HG02642 (cell line): ENCODE measurements around the gene NENF.
"Not testable (repeated sequence)": the region's sequence is repeated elsewhere in the genome, so short reads cannot be mapped to it uniquely, and the experiment has no call there.

ENCODE experiments used
- ATAC-seq: cut with Tn5 transposase; IDR thresholded peaks from one replicate; pipeline ENCODE4 v1.9.1; 2021; ENCODE audit warnings: mild to moderate bottlenecking; ENCODE audit not compliant: unreplicated experiment, poor library complexity

The NENF gene

GRCh38 chr1:212478467-212479025 is 45.8 kb downstream of the NENF start:
- ATAC-seq: no peak

- no peak for ATAC-seq
Observed at GRCh38 chr1:212479188-212479587, 46.5 kb downstream of the NENF start.

DNA sequence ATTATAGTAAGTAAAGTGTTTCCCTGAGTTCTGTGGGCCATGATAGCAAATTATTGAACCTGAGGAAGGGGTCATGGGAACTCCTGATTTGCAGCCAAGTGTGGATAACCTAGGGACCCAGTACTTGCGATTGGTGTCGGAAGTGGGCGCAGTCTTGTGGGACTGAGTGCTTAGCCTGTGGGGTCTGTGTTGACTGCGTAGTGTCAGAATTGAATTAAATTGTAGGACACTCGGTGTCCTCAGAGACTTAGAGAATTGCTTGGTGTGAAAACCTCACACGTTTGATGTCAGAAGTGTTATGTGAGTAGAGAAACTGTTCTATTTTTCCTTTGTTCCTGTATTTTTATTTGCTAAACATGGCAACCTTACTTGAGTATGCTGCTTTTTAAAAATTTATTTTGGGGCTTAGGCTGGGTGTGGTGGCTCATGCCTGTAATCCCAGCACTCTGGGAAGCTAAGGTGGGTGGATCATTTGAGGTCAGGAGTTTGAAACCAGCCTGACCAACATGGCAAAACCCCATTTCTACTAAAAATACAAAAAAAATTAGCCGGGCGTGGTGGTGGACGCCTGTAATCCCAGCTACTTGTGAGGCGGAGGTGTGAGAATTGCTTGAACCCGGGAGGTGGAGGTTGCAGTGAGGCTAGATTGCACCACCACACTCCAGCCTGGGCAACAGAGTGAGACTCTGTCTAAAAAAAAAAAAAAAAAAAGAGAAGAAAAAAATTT is 48.2 kb downstream of the NENF start:
- not testable (repeated sequence) for ATAC-seq

- no peak for ATAC-seq
Observed at GRCh38 chr1:212481438-212481767, 48.7 kb downstream of the NENF start.

GRCh38 chr1:212482006-212482636 is 49.4 kb downstream of the NENF start:
- no peak for ATAC-seq

- ATAC-seq: no peak
Observed at GRCh38 chr1:212482637-212483441, 50.1 kb downstream of the NENF start.

GRCh38 chr1:212484701-212485570 is 52.2 kb downstream of the NENF start:
- ATAC-seq: no peak

DNA sequence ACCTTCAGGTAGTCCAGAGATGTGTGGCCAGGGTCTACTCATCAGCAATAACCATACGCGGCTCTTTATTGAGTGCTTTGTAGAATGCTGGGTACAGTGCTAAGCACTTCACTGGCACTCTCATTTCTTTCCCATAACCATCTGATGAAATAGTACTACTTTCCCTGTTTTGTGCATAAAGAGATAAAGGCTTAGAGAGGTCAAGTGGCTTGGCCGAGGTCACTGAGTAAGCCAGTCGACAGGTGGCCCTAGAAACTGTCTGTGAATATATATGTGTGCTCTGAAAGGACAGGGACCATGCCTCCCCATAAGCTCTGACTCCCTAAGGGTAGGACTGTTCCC is 52.8 kb downstream of the NENF start:
- ATAC-seq: no peak

DNA sequence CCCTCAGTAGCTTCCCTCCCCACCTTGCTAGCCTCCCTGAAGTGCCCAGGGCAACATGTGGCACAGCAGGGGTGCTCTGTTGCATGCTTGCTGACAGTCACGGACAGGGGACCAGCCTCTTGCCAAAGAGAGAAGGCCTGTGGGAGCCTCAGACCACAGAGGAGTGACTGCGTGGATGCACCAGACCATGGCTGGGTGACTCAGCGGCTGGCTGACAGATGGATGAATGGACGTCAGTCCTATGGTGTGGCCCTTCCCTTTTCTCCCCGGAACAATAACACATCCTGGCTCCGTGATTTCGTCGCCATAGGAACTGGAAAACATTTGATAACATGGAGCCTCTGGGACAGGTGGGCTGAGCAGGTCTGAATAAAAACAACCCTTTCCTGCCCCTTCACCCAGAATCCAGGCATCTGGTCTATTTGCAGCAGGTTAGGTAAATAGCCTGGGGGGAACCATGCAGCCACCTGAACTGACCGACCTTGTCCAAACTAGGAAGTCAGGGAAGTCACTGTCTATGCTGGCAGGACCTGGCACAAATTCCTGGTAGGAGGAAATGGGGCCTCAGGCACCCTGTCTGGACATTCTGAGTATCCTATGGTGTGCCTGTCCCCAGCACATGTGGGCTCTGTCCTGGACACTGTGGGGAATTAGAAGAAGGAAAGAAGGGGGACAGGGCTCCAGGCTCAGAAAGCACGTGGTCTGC is 53.3 kb downstream of the NENF start:
- ATAC-seq: no peak

DNA sequence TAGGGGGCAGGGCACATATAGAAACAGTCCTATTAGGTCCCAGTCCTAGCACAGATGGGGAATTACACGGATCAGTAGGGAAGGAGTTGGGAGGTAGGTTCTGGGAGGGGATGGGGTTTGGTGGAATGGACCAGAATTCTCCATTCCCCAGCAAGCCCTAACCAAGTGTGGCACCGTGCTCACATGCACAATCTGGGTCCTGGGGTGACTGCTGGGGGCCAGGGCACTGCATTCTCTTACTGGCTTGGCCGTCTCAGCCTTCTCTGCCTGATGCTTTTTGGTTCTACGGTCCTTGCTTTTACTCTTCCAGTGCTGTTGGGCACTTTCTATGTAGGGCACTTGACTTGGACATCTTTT is 53.9 kb downstream of the NENF start:
- ATAC-seq: no peak

- ATAC-seq: no peak
Observed at GRCh38 chr1:212487286-212487685, 54.6 kb downstream of the NENF start.

DNA sequence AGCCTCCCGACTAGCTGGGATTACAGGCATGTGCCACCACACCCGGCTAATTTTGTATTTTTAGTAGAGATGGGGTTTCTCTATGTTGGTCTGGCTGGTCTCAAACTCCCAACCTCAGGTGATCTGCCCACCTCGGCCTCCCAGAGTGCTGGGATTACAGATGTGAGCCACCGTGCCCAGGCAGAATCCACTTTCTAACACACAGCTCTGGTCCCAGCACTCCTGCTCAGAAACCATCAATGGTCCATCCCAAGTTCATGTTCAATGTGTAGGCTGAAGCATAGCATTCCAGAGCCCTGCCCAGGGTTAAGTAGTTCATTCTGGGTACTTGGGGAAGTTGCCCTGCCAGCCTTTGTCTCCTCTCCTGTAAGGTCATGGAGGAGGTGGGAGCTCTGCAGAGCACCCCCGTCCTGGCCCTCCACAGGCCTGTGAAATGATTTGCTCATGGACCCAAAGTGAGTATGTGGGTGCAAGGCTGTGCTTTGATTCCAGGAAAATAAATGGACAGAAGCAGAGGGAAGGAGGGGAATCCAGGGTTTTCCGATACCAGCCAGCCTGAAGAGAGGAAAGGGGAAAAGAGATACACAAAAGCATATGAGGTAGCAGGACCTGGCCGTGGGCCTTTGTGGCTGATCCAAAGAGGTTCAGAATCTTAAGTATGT is 55.2 kb downstream of the NENF start:
- ATAC-seq: no peak

DNA sequence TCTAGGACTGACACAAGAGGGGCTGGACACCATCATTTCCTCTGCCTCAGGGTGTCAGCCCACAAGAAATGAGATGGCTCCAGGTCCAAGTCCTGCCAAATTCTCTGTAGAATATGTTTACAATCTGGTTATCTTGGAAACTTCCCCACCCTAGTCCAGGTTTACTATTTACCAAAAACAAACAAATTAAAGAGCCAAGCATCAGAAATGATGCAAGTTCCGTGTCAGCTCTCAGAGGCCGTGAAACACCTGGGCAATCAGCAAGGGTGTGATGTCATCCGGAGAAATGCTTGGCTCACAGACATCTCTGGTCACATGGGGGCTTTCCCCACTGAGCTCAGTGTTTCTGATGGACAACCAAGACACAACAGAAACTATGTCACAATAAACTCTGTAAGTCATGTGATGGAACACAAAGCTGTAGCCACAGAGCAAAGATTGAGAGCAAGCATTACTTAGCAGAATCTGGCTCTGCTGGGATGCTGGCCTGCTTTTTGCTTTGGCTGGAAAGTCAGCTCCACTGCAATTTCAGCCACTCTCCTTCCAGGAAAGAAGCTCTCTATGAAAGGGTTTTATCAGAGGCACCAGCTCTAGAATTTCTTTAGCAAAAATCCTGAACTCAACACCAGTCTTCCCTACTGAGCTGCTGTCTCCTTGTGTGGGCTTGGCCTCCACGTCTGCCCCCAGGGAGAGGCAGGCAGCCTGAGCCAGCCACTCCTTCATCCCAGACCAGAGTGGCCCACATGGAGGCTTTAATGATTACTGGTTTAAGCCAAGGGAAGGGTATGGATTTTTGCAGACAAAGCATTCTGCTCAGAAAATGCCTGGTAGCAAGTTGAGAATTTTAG is 55.9 kb downstream of the NENF start:
- ATAC-seq: peak; percentile 77

- ATAC-seq: no peak
Observed at GRCh38 chr1:212489284-212489859, 56.7 kb downstream of the NENF start.

GRCh38 chr1:212490276-212490675 is 57.6 kb downstream of the NENF start:
- no peak for ATAC-seq

- ATAC-seq: no peak
Observed at GRCh38 chr1:212491454-212491853, 58.7 kb downstream of the NENF start.
